Mesendoderm (in vitro differentiated cells): ENCODE results near the gene CLMP.

ENCODE experiments used
- DNase-seq: peaks from one replicate; pipeline ENCODE4 v3.0.0; 2013
- H2AK5ac ChIP-seq: 2 replicates; pipeline ENCODE4 v1.6.1; 2013; ENCODE audit warnings: low read length, inconsistent platforms
- H2BK120ac ChIP-seq: 2 replicates; pipeline ENCODE4 v1.6.1; 2013; ENCODE audit warnings: low read depth, mild to moderate bottlenecking, low read length, moderate library complexity, mixed read lengths
- H2BK15ac ChIP-seq: replicated peaks from 2 replicates; pipeline ENCODE4 v1.6.1; 2013; ENCODE audit warnings: low read depth, mild to moderate bottlenecking, moderate library complexity
- H2BK5ac ChIP-seq: 2 replicates; pipeline ENCODE4 v1.6.1; 2013; ENCODE audit warnings: low read length, inconsistent platforms
- H3K18ac ChIP-seq: 2 replicates; pipeline ENCODE4 v1.6.1; 2013; ENCODE audit warnings: mild to moderate bottlenecking, low read length, mixed read lengths
- H3K23ac ChIP-seq: one replicate; pipeline ENCODE4 v1.6.1; 2013; ENCODE audit warnings: low read length
- H3K27ac ChIP-seq: 2 replicates; pipeline ENCODE4 v1.5.1; 2013; ENCODE audit warnings: low read depth, mild to moderate bottlenecking, inconsistent platforms, low read length, moderate library complexity
- H3K27me3 ChIP-seq: 2 replicates; pipeline ENCODE4 v1.6.1; 2013; ENCODE audit warnings: low read length, control low read depth, mild to moderate bottlenecking, inconsistent platforms; ENCODE audit not compliant: insufficient read depth, poor library complexity
- H3K36me3 ChIP-seq: 2 replicates; pipeline ENCODE4 v1.6.1; 2013; ENCODE audit warnings: low read length, inconsistent platforms; ENCODE audit not compliant: control insufficient read depth, insufficient read depth
- H3K4ac ChIP-seq: one replicate; pipeline ENCODE4 v1.6.1; 2013; ENCODE audit warnings: low read depth, mild to moderate bottlenecking, low read length, moderate library complexity
- H3K4me1 ChIP-seq: 2 replicates; pipeline ENCODE4 v1.6.1; 2013; ENCODE audit warnings: low read depth, low read length, inconsistent platforms; ENCODE audit not compliant: control insufficient read depth
- H3K4me2 ChIP-seq: 2 replicates; pipeline ENCODE4 v1.6.1; 2013; ENCODE audit warnings: low read length
- H3K4me3 ChIP-seq: 2 replicates; pipeline ENCODE4 v1.5.1; 2013; ENCODE audit warnings: mild to moderate bottlenecking, low read length
- H3K56ac ChIP-seq: one replicate; pipeline ENCODE4 v1.6.1; 2013; ENCODE audit warnings: low read length
- H3K79me1 ChIP-seq: 2 replicates; pipeline ENCODE4 v1.6.1; 2013; ENCODE audit warnings: low read length, inconsistent platforms
- H3K79me2 ChIP-seq: 2 replicates; pipeline ENCODE4 v1.6.1; 2013; ENCODE audit warnings: mild to moderate bottlenecking, low read length; ENCODE audit not compliant: control insufficient read depth, insufficient read depth
- H3K9ac ChIP-seq: 2 replicates; pipeline ENCODE4 v1.6.1; 2013; ENCODE audit warnings: low read length, inconsistent platforms
- H4K5ac ChIP-seq: one replicate; pipeline ENCODE4 v1.6.1; 2013; ENCODE audit warnings: low read length
- H4K8ac ChIP-seq: one replicate; pipeline ENCODE4 v1.6.1; 2013; ENCODE audit warnings: low read depth, mild to moderate bottlenecking, control low read depth, low read length, moderate library complexity
- WGBS: extraction: QIAGEN DNeasy Blood & Tissue Kit; methylation state at CpG from one replicate; pipeline ENCODE4 v1.1.7; 2013; ENCODE audit warnings: low lambda C conversion rate, missing lambda C conversion rate; ENCODE audit not compliant: insufficient coverage; ENCODE audit errors: extremely low coverage; 5-methylcytosine and 5-hydroxymethylcytosine counted together

The CLMP gene

GRCh38 chr11:123202155-123203151 lies 7.4 kb upstream of the CLMP start:
- peak overlapping the region; percentile 16 for H2AK5ac ChIP-seq
- no peak overlapping the region for H3K4me2 ChIP-seq
- H2BK5ac ChIP-seq, result no peak overlapping the region
- H3K27ac ChIP-seq, result no peak overlapping the region
- H2BK15ac ChIP-seq, result no peak overlapping the region
- peak overlapping the region; percentile 24 for H3K23ac ChIP-seq
- H3K4me3 ChIP-seq, result no peak overlapping the region
- no peak overlapping the region for H4K5ac ChIP-seq
- no CpG with 5 or more reads among the region's 10 CpGs for WGBS
- no peak overlapping the region for H3K4ac ChIP-seq
- H3K79me1 ChIP-seq, result no peaks in the 10 kb centered on the region
- no peak overlapping the region for H4K8ac ChIP-seq
- H3K36me3 ChIP-seq, result no peaks in the 10 kb centered on the region
- H3K27me3 ChIP-seq, result no peaks in the 10 kb centered on the region
- H3K18ac ChIP-seq, result no peak overlapping the region
- DNase-seq, result peak; percentile 78
- H3K56ac ChIP-seq, result no peak overlapping the region
- H2BK120ac ChIP-seq, result no peak overlapping the region
- peaks cover 3% of the 10 kb centered on the region for H3K4me1 ChIP-seq
- no peak overlapping the region for H3K9ac ChIP-seq
- no peaks in the 10 kb centered on the region for H3K79me2 ChIP-seq

- no peak overlapping the region for H2BK15ac ChIP-seq
- no peak overlapping the region for H3K56ac ChIP-seq
- no peak overlapping the region for H3K4me2 ChIP-seq
- no peak overlapping the region for H4K8ac ChIP-seq
- no peak overlapping the region for H3K9ac ChIP-seq
- no peaks in the 10 kb centered on the region for H3K79me1 ChIP-seq
- H3K27me3 ChIP-seq, result no peaks in the 10 kb centered on the region
- peaks cover 5% of the 10 kb centered on the region for H3K4me1 ChIP-seq
- no peak overlapping the region for H2BK5ac ChIP-seq
- H3K79me2 ChIP-seq, result no peaks in the 10 kb centered on the region
- H3K4me3 ChIP-seq, result no peak overlapping the region
- H2BK120ac ChIP-seq, result no peak overlapping the region
- H3K23ac ChIP-seq, result no peak overlapping the region
- H3K4ac ChIP-seq, result no peak overlapping the region
- H4K5ac ChIP-seq, result no peak overlapping the region
- no peak overlapping the region for H2AK5ac ChIP-seq
- no peak overlapping the region for H3K27ac ChIP-seq
- H3K36me3 ChIP-seq, result no peaks in the 10 kb centered on the region
- no peak for DNase-seq
- no CpG with 5 or more reads among the region's 4 CpGs for WGBS
- no peak overlapping the region for H3K18ac ChIP-seq
Observed at GRCh38 chr11:123200264-123200663, 5.2 kb upstream of the CLMP start.

GRCh38 chr11:123197711-123198110 lies 2.7 kb upstream of the CLMP start:
- Histone ChIP-seq H3K4ac (no peak overlapping the region), H2BK5ac (no peak overlapping the region), H3K4me3 (no peak overlapping the region), H2BK120ac (peak overlapping the region; percentile 30), H3K27ac (no peak overlapping the region), H3K9ac (no peak overlapping the region), H3K79me1 (peaks cover 10% of the 10 kb centered on the region), H4K8ac (no peak overlapping the region), H3K36me3 (no peaks in the 10 kb centered on the region), H3K23ac (no peak overlapping the region), H3K4me1 (peaks cover 16% of the 10 kb centered on the region), H3K18ac (no peak overlapping the region), H3K56ac (no peak overlapping the region), H3K27me3 (no peaks in the 10 kb centered on the region), H2BK15ac (no peak overlapping the region), H3K4me2 (no peak overlapping the region), H3K79me2 (peaks cover 15% of the 10 kb centered on the region), H4K5ac (no peak overlapping the region), H2AK5ac (no peak overlapping the region)
- WGBS, result no CpG with 5 or more reads among the region's 4 CpGs
- peak; percentile 32 for DNase-seq

- Histone ChIP-seq H3K27ac (peak overlapping the region; percentile 98), H3K9ac (peak overlapping the region; percentile 90), H3K79me2 (peaks cover 27% of the 10 kb centered on the region), H3K56ac (peak overlapping the region; percentile 97), H3K4ac (peak overlapping the region; percentile 89), H4K8ac (no peak overlapping the region), H3K4me1 (peaks cover 21% of the 10 kb centered on the region), H2AK5ac (no peak overlapping the region), H3K4me2 (peak overlapping the region; percentile 90), H3K18ac (peak overlapping the region; percentile 98), H4K5ac (no peak overlapping the region), H3K4me3 (peak overlapping the region; percentile 15), H2BK5ac (peak overlapping the region; percentile 93), H3K23ac (no peak overlapping the region), H3K79me1 (peaks cover 20% of the 10 kb centered on the region), H2BK15ac (no peak overlapping the region), H3K27me3 (no peaks in the 10 kb centered on the region), H3K36me3 (no peaks in the 10 kb centered on the region), H2BK120ac (peak overlapping the region; percentile 5)
- no CpG with 5 or more reads among the region's 34 CpGs for WGBS
- peak; percentile 82 for DNase-seq
Observed at GRCh38 chr11:123196060-123196714, 1.1 kb upstream of the CLMP start.

- Histone ChIP-seq H3K27me3 (no peaks in the 10 kb centered on the region), H4K8ac (no peak overlapping the region), H3K4me1 (peaks cover 21% of the 10 kb centered on the region), H2BK5ac (peak overlapping the region; percentile 87), H3K27ac (peak overlapping the region; percentile 98), H3K23ac (peak overlapping the region; percentile 92), H2BK15ac (no peak overlapping the region), H3K79me2 (peaks cover 37% of the 10 kb centered on the region), H3K79me1 (peaks cover 27% of the 10 kb centered on the region), H3K9ac (peak overlapping the region; percentile 90), H3K56ac (peak overlapping the region; percentile 97), H2BK120ac (peak overlapping the region; percentile 75), H3K4ac (peak overlapping the region; percentile 90), H3K36me3 (no peaks in the 10 kb centered on the region), H3K4me3 (peak overlapping the region; percentile 80), H3K4me2 (peak overlapping the region; percentile 96), H3K18ac (peak overlapping the region; percentile 98), H2AK5ac (peak overlapping the region; percentile 65), H4K5ac (no peak overlapping the region)
- DNase-seq, result peak; percentile 85
- no CpG with 5 or more reads among the region's 54 CpGs for WGBS
Observed at GRCh38 chr11:123194337-123195187, 486 bp downstream of the CLMP start.
